Measurements from ENCODE around the gene ZSCAN16. TPM values are rescaled to one million over a fixed set of nuclear protein-coding genes. Genes with fewer than 3 reads are reported as not detected.

ZSCAN16 gene
- polyA plus RNA-seq, 3 donors from 2014 or later, result 5.8 to 15.6 (median 9.3) TPM

DNA sequence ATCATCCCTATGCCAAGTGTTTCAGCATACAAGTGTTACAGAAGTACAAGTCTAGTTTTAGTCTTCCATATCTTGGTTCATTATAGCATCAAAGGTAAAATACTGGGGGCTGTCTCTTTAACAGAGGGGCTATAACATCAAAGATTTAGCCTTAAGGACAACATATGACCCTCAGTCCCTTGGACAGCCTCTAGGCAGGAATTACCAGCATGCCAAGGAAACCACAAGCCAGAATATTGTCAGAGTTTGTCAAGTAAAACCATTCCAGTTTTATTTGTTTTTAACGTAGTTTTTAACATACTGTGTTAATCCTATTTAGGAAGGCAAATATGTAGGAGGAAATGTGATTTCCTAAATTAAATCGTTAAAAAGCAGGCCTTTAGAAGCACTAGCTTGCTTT lies 35.8 kb downstream of the ZSCAN16 start:
- Mint-ChIP-seq H3K27me3 (ENCODE audit: low read depth in 3 of 3) (no peaks in the 10 kb centered on the region), H3K9me3 (peaks cover 0 to 4% (median 0%) of the 10 kb centered on the region in 6 donors), H3K36me3 (peaks cover 30 to 46% (median 40%) of the 10 kb centered on the region in 3 donors), H3K4me3 (peak overlapping the region in 2 of 5 donors; percentile 3 to 15), H3K27ac (peak overlapping the region in 1 of 6 donors; percentile 37), H3K4me1 (peaks cover 15 to 19% of the 10 kb centered on the region in 2 donors)
- no peak for DNase-seq

- peaks cover 0 to 4% (median 0%) of the 10 kb centered on the region in 6 donors for H3K9me3 Mint-ChIP-seq
- H3K4me1 Mint-ChIP-seq, result peaks cover 15 to 19% of the 10 kb centered on the region in 2 donors
- H3K36me3 Mint-ChIP-seq, result peaks cover 23 to 41% (median 33%) of the 10 kb centered on the region in 3 donors
- DNase-seq, result peak; percentile 66 to 81 (median 79)
- no peaks in the 10 kb centered on the region for H3K27me3 Mint-ChIP-seq (ENCODE audit: low read depth in 3 of 3)
- peak overlapping the region in 5 of 6 donors; percentile 25 to 55 (median 43) for H3K27ac Mint-ChIP-seq
- H3K4me3 Mint-ChIP-seq, result peak overlapping the region; percentile 76 to 88 (median 82)
Measured at GRCh38 chr6:28161410-28162079, 37.1 kb downstream of the ZSCAN16 start.

DNA sequence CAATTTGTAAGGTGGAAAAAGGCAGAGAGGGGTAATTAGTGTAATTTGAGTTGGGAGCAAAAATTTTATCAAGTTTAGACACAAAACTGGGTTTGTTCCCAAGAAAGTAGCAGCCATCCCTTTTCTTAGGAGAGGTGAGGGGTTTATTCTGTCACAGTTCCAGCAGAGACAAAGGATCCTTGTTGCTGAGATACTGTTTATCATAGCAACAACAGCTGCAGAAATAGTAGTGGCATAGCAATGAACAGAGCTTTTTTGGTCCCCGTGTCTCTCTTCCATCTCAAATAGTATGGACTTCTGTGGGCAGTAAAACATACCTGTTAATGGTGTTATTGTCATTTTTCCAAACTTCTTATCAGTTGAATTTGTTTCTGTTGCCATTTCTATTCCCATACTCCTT lies 41.2 kb downstream of the ZSCAN16 start:
- Mint-ChIP-seq H3K4me3 (no peak overlapping the region), H3K27ac (no peak overlapping the region), H3K36me3 (peaks cover 8 to 25% (median 9%) of the 10 kb centered on the region in 3 donors), H3K4me1 (peaks cover 15 to 19% of the 10 kb centered on the region in 2 donors), H3K9me3 (peaks cover 0 to 4% (median 0%) of the 10 kb centered on the region in 6 donors), H3K27me3 (ENCODE audit: low read depth in 3 of 3) (peaks cover 0 to 2% (median 0%) of the 10 kb centered on the region in 3 donors)
- no peak for DNase-seq

DNA sequence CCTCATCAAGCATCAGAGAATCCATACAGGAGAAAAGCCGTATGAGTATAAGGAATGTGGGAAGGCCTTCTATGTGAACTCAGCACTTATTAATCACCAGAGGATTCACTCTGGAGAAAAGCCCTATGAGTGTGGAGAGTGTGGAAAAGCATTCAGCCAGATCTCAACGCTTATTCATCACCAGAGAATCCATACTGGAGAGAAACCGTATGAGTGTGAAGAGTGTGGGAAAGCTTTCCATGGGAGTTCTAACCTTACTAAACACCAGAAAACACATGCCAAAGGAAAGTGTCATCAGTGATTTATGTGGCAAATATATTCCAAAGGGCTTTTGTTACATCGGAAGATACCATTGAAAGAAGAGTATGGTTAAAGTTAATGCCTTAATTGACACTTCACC lies 42.7 kb downstream of the ZSCAN16 start:
- Mint-ChIP-seq H3K36me3 (peaks cover 8 to 31% (median 9%) of the 10 kb centered on the region in 3 donors), H3K27ac (no peak overlapping the region), H3K4me1 (peaks cover 4 to 6% of the 10 kb centered on the region in 2 donors), H3K9me3 (no peaks in the 10 kb centered on the region), H3K27me3 (ENCODE audit: low read depth in 3 of 3) (peaks cover 0 to 4% (median 4%) of the 10 kb centered on the region in 3 donors), H3K4me3 (no peak overlapping the region)
- no peak for DNase-seq

GRCh38 chr6:28167926-28168325 lies 43.5 kb downstream of the ZSCAN16 start:
- Mint-ChIP-seq H3K36me3 (peaks cover 4 to 28% (median 8%) of the 10 kb centered on the region in 3 donors), H3K27ac (no peak overlapping the region), H3K27me3 (ENCODE audit: low read depth in 3 of 3) (peaks cover 0 to 5% (median 4%) of the 10 kb centered on the region in 3 donors), H3K4me1 (no peaks in the 10 kb centered on the region), H3K9me3 (no peaks in the 10 kb centered on the region), H3K4me3 (no peak overlapping the region)
- DNase-seq, result no peak

GRCh38 chr6:28171271-28171670 lies 46.9 kb downstream of the ZSCAN16 start:
- Mint-ChIP-seq H3K4me3 (no peak overlapping the region), H3K9me3 (no peaks in the 10 kb centered on the region), H3K4me1 (no peaks in the 10 kb centered on the region), H3K27ac (no peak overlapping the region), H3K36me3 (peaks cover 0 to 24% (median 3%) of the 10 kb centered on the region in 3 donors), H3K27me3 (ENCODE audit: low read depth in 3 of 3) (peaks cover 6 to 12% (median 7%) of the 10 kb centered on the region in 3 donors)
- no peak for DNase-seq

GRCh38 chr6:28172006-28172405 lies 47.6 kb downstream of the ZSCAN16 start:
- peaks cover 0 to 2% (median 0%) of the 10 kb centered on the region in 6 donors for H3K9me3 Mint-ChIP-seq
- H3K4me3 Mint-ChIP-seq, result no peak overlapping the region
- H3K36me3 Mint-ChIP-seq, result peaks cover 0 to 17% (median 3%) of the 10 kb centered on the region in 3 donors
- H3K27ac Mint-ChIP-seq, result no peak overlapping the region
- H3K4me1 Mint-ChIP-seq, result no peaks in the 10 kb centered on the region
- H3K27me3 Mint-ChIP-seq (ENCODE audit: low read depth in 3 of 3), result peaks cover 6 to 12% (median 7%) of the 10 kb centered on the region in 3 donors
- DNase-seq, result no peak

DNA sequence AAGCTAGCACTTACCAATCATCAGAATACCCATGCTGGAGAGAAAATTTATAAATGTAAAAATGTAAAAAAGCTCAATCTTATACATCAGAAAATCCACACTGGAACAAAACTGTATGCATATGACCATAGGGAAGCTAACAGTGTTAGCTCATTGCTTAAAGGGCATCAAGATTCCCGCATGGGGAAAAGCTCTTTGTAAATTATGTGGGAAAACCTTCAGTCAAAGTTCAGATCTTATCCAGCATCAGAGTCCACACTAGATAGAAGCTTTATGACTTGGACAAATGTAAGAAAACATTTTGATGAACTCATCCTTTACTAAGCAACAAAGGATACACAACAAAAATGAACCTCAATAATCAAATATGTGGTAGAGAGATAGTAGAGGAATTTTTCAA lies 52.0 kb downstream of the ZSCAN16 start:
- Mint-ChIP-seq H3K27me3 (ENCODE audit: low read depth in 3 of 3) (peaks cover 4 to 19% (median 15%) of the 10 kb centered on the region in 3 donors), H3K36me3 (peaks cover 0 to 3% (median 0%) of the 10 kb centered on the region in 3 donors), H3K9me3 (peaks cover 0 to 5% (median 0%) of the 10 kb centered on the region in 6 donors), H3K27ac (no peak overlapping the region), H3K4me3 (no peak overlapping the region), H3K4me1 (no peaks in the 10 kb centered on the region)
- DNase-seq, result no peak

Other genes with a start within 250 kb of the ZSCAN16 start
- not detected for gene OR2B2, start 212.2 kb upstream of the ZSCAN16 start, polyA plus RNA-seq
- not detected for gene OR2B6, start 167.4 kb upstream of the ZSCAN16 start, polyA plus RNA-seq
- under 1 TPM in 2 of 3 donors, not detected in 1; 0.35 to 0.39 TPM for gene ZNF165, start 44.0 kb upstream of the ZSCAN16 start, polyA plus RNA-seq
- gene ZKSCAN8, start 17.3 kb downstream of the ZSCAN16 start, polyA plus RNA-seq, result 1 to 10 TPM in 1 of 3 donors, under 1 TPM in 2; 0.22 to 1.8 (median 0.44) TPM
- gene ZSCAN9, start 100.7 kb downstream of the ZSCAN16 start, polyA plus RNA-seq, result 10 to 100 TPM in 1 of 3 donors, 1 to 10 TPM in 2; 5.3 to 18.4 (median 8.1) TPM
- gene ZKSCAN4, start 127.7 kb downstream of the ZSCAN16 start, polyA plus RNA-seq, result 1 to 10 TPM; 1.7 to 5.0 (median 3.4) TPM
- gene NKAPL, start 134.7 kb downstream of the ZSCAN16 start, polyA plus RNA-seq, result under 1 TPM in 2 of 3 donors, not detected in 1; 0.28 to 0.37 TPM
- gene ZSCAN26, start 142.5 kb downstream of the ZSCAN16 start, polyA plus RNA-seq, result 10 to 100 TPM in 2 of 3 donors, 1 to 10 TPM in 1; 9.7 to 17.5 (median 13.5) TPM
- gene PGBD1, start 157.0 kb downstream of the ZSCAN16 start, polyA plus RNA-seq, result 1 to 10 TPM in 1 of 3 donors, under 1 TPM in 2; 0.46 to 1.7 (median 0.60) TPM
- gene ZSCAN31, start 211.5 kb downstream of the ZSCAN16 start, polyA plus RNA-seq, result 1 to 10 TPM in 2 of 3 donors, not detected in 1; 1.5 to 2.3 TPM
- 1 to 10 TPM; 1.0 to 4.7 (median 2.0) TPM for gene ZKSCAN3, start 225.3 kb downstream of the ZSCAN16 start, polyA plus RNA-seq